ENCODE results near the gene SHC2. TPM values are rescaled to one million over a fixed set of nuclear protein-coding genes. Genes with fewer than 3 reads are reported as not detected.
A peak's percentile ranks its signal among the peaks of the same experiment; 100 is the strongest.

SHC2 gene
- total and polyA plus RNA-seq, 2 experiments from 2014 or later = 39.9 to 56.9 TPM

- Histone ChIP-seq H3K4me1 (ENCODE audit: low read depth) (peaks cover 6% of the 10 kb centered on the region), H3K36me3 (no peaks in the 10 kb centered on the region), H3K27me3 (no peaks in the 10 kb centered on the region), H3K27ac (peak overlapping the region; percentile 7), H3K4me3 (no peak overlapping the region), H3K9me3 (ENCODE audit: low read depth) (no peaks in the 10 kb centered on the region)
- TF ChIP-seq CTCF (IDR thresholded peaks at IDR 0.05; ENCODE audit: low read depth, low read length) = no peak
- DNase-seq (ENCODE audit: low read depth in 1 of 2, low spot score in 1 of 2) = peak; percentile 28 to 56
Observed at GRCh38 chr19:447816-448560, 12.8 kb downstream of the SHC2 start.

GRCh38 chr19:447064-447426 is 13.8 kb downstream of the SHC2 start:
- H3K27me3 ChIP-seq = no peaks in the 10 kb centered on the region
- H3K4me3 ChIP-seq = no peak overlapping the region
- no peaks in the 10 kb centered on the region for H3K36me3 ChIP-seq
- DNase-seq (ENCODE audit: low read depth in 1 of 2, low spot score in 1 of 2) = no peak
- no peak for TF ChIP-seq CTCF (IDR thresholded peaks at IDR 0.05; ENCODE audit: low read depth, low read length)
- no peaks in the 10 kb centered on the region for H3K9me3 ChIP-seq (ENCODE audit: low read depth)
- no peak overlapping the region for H3K27ac ChIP-seq
- peaks cover 6% of the 10 kb centered on the region for H3K4me1 ChIP-seq (ENCODE audit: low read depth)

- no peaks in the 10 kb centered on the region for H3K27me3 ChIP-seq
- no peak for TF ChIP-seq CTCF (IDR thresholded peaks at IDR 0.05; ENCODE audit: low read depth, low read length)
- DNase-seq (ENCODE audit: low read depth in 1 of 2, low spot score in 1 of 2) = no peak
- H3K9me3 ChIP-seq (ENCODE audit: low read depth) = no peaks in the 10 kb centered on the region
- no peaks in the 10 kb centered on the region for H3K36me3 ChIP-seq
- no peak overlapping the region for H3K4me3 ChIP-seq
- no peak overlapping the region for H3K27ac ChIP-seq
- peaks cover 6% of the 10 kb centered on the region for H3K4me1 ChIP-seq (ENCODE audit: low read depth)
Observed at GRCh38 chr19:444677-445210, 16.1 kb downstream of the SHC2 start.

GRCh38 chr19:443005-443404 is 17.8 kb downstream of the SHC2 start:
- no peak for DNase-seq (ENCODE audit: low read depth in 1 of 2, low spot score in 1 of 2)
- no peak overlapping the region for H3K27ac ChIP-seq

GRCh38 chr19:442085-442484 is 18.7 kb downstream of the SHC2 start:
- Histone ChIP-seq H3K4me1 (ENCODE audit: low read depth) (no peaks in the 10 kb centered on the region), H3K27ac (no peak overlapping the region), H3K4me3 (no peak overlapping the region), H3K27me3 (no peaks in the 10 kb centered on the region), H3K9me3 (ENCODE audit: low read depth) (no peaks in the 10 kb centered on the region), H3K36me3 (no peaks in the 10 kb centered on the region)
- TF ChIP-seq CTCF (IDR thresholded peaks at IDR 0.05; ENCODE audit: low read depth, low read length) = no peak
- no peak for DNase-seq (ENCODE audit: low read depth in 1 of 2, low spot score in 1 of 2)

More at GRCh38 chr19:443005-443404, 17.8 kb downstream of the SHC2 start:
- TF ChIP-seq CTCF (IDR thresholded peaks at IDR 0.05; ENCODE audit: low read depth, low read length) = no peak
- Histone ChIP-seq H3K9me3 (ENCODE audit: low read depth) (no peaks in the 10 kb centered on the region), H3K27me3 (no peaks in the 10 kb centered on the region), H3K4me3 (no peak overlapping the region), H3K36me3 (no peaks in the 10 kb centered on the region), H3K4me1 (ENCODE audit: low read depth) (peaks cover 5% of the 10 kb centered on the region)

Measured in cardiac muscle cell (in vitro differentiated cells and primary cell).